GM23338 (cell line): Measurements from ENCODE around the gene DNAH11. TPM values are rescaled to one million over a fixed set of nuclear protein-coding genes. Genes with fewer than 3 reads are reported as not detected.
A peak's percentile ranks its signal among the peaks of the same experiment; 100 is the strongest.

Experiments
- ATAC-seq: fragments of 200-7000 bp; cut with Tn5 transposase; 3 replicates; pipeline ENCODE4 v1.9.1; 2020
- DNase-seq: peaks from one replicate; pipeline ENCODE4 v3.0.0-alpha.2; 2015; ENCODE audit warnings: low spot score
- H2AFZ ChIP-seq: fragments of 200-600 bp; sonication (generic); 2 replicates; pipeline ENCODE4 v1.8.0; 2016; ENCODE audit warnings: antibody characterized with exemption, mild to moderate bottlenecking, moderate library complexity
- H3F3A ChIP-seq: fragments of 200-600 bp; sonication (generic); replicated peaks from 2 replicates; pipeline ENCODE4 v1.8.0; 2017; ENCODE audit warnings: antibody characterized with exemption, mixed run types, low read depth
- H3K27ac ChIP-seq: fragments of 200-600 bp; sonication (generic); 2 replicates; pipeline ENCODE4 v1.6.1; 2016; ENCODE audit warnings: low read depth
- H3K27me3 ChIP-seq: fragments of 200-600 bp; sonication (generic); 2 replicates; pipeline ENCODE4 v1.8.0; 2016; ENCODE audit warnings: mild to moderate bottlenecking, mixed run types, moderate library complexity; ENCODE audit not compliant: insufficient read depth
- H3K36me3 ChIP-seq: fragments of 200-600 bp; sonication (generic); 2 replicates; pipeline ENCODE4 v1.8.0; 2016; ENCODE audit warnings: mild to moderate bottlenecking; ENCODE audit not compliant: insufficient read depth
- H3K4me1 ChIP-seq: fragments of 200-600 bp; sonication (generic); 2 replicates; pipeline ENCODE4 v1.8.0; 2016; ENCODE audit warnings: mild to moderate bottlenecking, moderate library complexity; ENCODE audit not compliant: insufficient read depth
- H3K4me2 ChIP-seq: fragments of 200-600 bp; sonication (generic); 2 replicates; pipeline ENCODE4 v1.7.1; 2017; ENCODE audit warnings: mixed run types
- H3K4me3 ChIP-seq: fragments of 200-600 bp; sonication (generic); 2 replicates; pipeline ENCODE4 v1.6.1; 2016; ENCODE audit warnings: mixed run types
- H3K79me2 ChIP-seq: fragments of 200-600 bp; sonication (generic); replicated peaks from 2 replicates; pipeline ENCODE4 v1.8.0; 2017; ENCODE audit warnings: mild to moderate bottlenecking; ENCODE audit not compliant: insufficient read depth
- H3K9me2 ChIP-seq: fragments of 200-600 bp; sonication (generic); 2 replicates; pipeline ENCODE4 v1.8.0; 2017; ENCODE audit not compliant: insufficient read depth
- H4K20me1 ChIP-seq: fragments of 200-600 bp; sonication (generic); replicated peaks from 2 replicates; pipeline ENCODE4 v1.8.0; 2017; ENCODE audit warnings: mild to moderate bottlenecking; ENCODE audit not compliant: insufficient read depth
- H3K27ac Mint-ChIP-seq: 2 replicates; pipeline ENCODE4 v1.8.0; 2020; ENCODE audit warnings: inconsistent platforms, mild to moderate bottlenecking, moderate library complexity, mixed read lengths
- H3K27me3 Mint-ChIP-seq: 3 replicates; pipeline ENCODE4 v1.8.0; 2022; ENCODE audit warnings: low read depth, mild to moderate bottlenecking, moderate library complexity, mixed read lengths, inconsistent platforms; ENCODE audit not compliant: insufficient read depth, poor library complexity
- H3K36me3 Mint-ChIP-seq: 3 replicates; pipeline ENCODE4 v1.8.0; 2021; ENCODE audit warnings: low read depth, mild to moderate bottlenecking, inconsistent platforms, moderate library complexity, mixed read lengths
- H3K4me1 Mint-ChIP-seq: 3 replicates; pipeline ENCODE4 v1.8.0; 2020; ENCODE audit warnings: mild to moderate bottlenecking, inconsistent platforms, mixed read lengths
- H3K4me3 Mint-ChIP-seq: 3 replicates; pipeline ENCODE4 v1.8.0; 2021; ENCODE audit warnings: moderate library complexity, mild to moderate bottlenecking, inconsistent platforms, mixed read lengths
- H3K9me3 Mint-ChIP-seq: 3 replicates; pipeline ENCODE4 v1.8.0; 2020; ENCODE audit warnings: moderate library complexity, mild to moderate bottlenecking, inconsistent platforms, mixed read lengths
- EZH2 ChIP-seq: fragments of 200-600 bp; sonication (generic); IDR thresholded peaks from one replicate; pipeline ENCODE4 v1.8.0; 2017; ENCODE audit warnings: antibody characterized with exemption, mild to moderate bottlenecking, low read depth; ENCODE audit not compliant: unreplicated experiment
- EZH2phosphoT487 ChIP-seq: fragments of 200-600 bp; sonication (generic); IDR thresholded peaks from one replicate; pipeline ENCODE4 v1.8.1; 2018; ENCODE audit warnings: antibody characterized with exemption; ENCODE audit not compliant: unreplicated experiment
- NANOG ChIP-seq: IDR thresholded peaks from 2 replicates; pipeline ENCODE4 v1.6.1; 2016; ENCODE audit warnings: antibody characterized with exemption, borderline replicate concordance
- POLR2AphosphoS5 ChIP-seq: IDR thresholded peaks from 2 replicates; pipeline ENCODE4 v1.6.1; 2016; ENCODE audit warnings: antibody characterized with exemption, low read depth
- STAT1 ChIP-seq: IDR thresholded peaks from one replicate; pipeline ENCODE4 v1.6.1; 2016; ENCODE audit warnings: antibody characterized with exemption; ENCODE audit not compliant: unreplicated experiment
- polyA plus RNA-seq: library from polyadenylated mRNA; unstranded; fragments of >200 nt; fragmentation: Nextera tagmentation; extraction: Ambion mirVana; gene quantifications from 2 replicates; pipeline ENCODE4 v1.2.1, GENCODE V29; 2016
- total RNA-seq: library from RNA; depleted of rRNA; stranded (reverse); fragments of >200 nt; shearing (Covaris generic); gene quantifications from 2 replicates; pipeline ENCODE4 v1.2.3, GENCODE V29; 2014; rRNA removed
- TF ChIP-seq, protein P1 (sequence below), 2 experiments: fragments of 200-600 bp in 1 of 2; sonication (generic) in 1 of 2; conservative IDR thresholded peaks; 2 replicates each; pipeline versions ENCODE4 v1.5.1 to v1.6.1; 2016 to 2017; ENCODE audit warnings: antibody characterized with exemption in 2 of 2, low read depth in 2 of 2, mild to moderate bottlenecking in 2 of 2, moderate library complexity in 1 of 2
- TF ChIP-seq, protein P2 (sequence below): IDR thresholded peaks from 2 replicates; pipeline ENCODE4 v1.6.1; 2016; ENCODE audit warnings: antibody characterized with exemption
- TF ChIP-seq, protein P3 (sequence below): IDR thresholded peaks from one replicate; pipeline ENCODE4 v1.6.1; 2018; ENCODE audit warnings: antibody characterized with exemption; ENCODE audit not compliant: unreplicated experiment

DNAH11 gene
- total and polyA plus RNA-seq, 2 experiments from 2014 or later: 9.3 TPM

- TF ChIP-seq EZH2phosphoT487 (no peak), POLR2AphosphoS5 (no peak), NANOG (no peak), EZH2 (no peak)
- TF ChIP-seq, protein P1, sequence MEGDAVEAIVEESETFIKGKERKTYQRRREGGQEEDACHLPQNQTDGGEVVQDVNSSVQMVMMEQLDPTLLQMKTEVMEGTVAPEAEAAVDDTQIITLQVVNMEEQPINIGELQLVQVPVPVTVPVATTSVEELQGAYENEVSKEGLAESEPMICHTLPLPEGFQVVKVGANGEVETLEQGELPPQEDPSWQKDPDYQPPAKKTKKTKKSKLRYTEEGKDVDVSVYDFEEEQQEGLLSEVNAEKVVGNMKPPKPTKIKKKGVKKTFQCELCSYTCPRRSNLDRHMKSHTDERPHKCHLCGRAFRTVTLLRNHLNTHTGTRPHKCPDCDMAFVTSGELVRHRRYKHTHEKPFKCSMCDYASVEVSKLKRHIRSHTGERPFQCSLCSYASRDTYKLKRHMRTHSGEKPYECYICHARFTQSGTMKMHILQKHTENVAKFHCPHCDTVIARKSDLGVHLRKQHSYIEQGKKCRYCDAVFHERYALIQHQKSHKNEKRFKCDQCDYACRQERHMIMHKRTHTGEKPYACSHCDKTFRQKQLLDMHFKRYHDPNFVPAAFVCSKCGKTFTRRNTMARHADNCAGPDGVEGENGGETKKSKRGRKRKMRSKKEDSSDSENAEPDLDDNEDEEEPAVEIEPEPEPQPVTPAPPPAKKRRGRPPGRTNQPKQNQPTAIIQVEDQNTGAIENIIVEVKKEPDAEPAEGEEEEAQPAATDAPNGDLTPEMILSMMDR (conservative IDR thresholded peaks at IDR 0.05; ENCODE audit: low read depth in 2 of 2): no peak
Observed at GRCh38 chr7:21948364-21948763, 405.5 kb downstream of the DNAH11 start (continued).

GRCh38 chr7:21948887-21949540 lies 406.2 kb downstream of the DNAH11 start:
- Mint-ChIP-seq H3K4me1 (peaks cover 14% of the 10 kb centered on the region), H3K9me3 (no peaks in the 10 kb centered on the region), H3K27me3 (peaks cover 2% of the 10 kb centered on the region), H3K4me3 (no peak overlapping the region), H3K27ac (no peak overlapping the region), H3K36me3 (no peaks in the 10 kb centered on the region)
- Histone ChIP-seq H3K27ac (no peak overlapping the region), H3K9me2 (no peaks in the 10 kb centered on the region), H3K4me1 (peaks cover 8% of the 10 kb centered on the region), H2AFZ (peak overlapping the region; percentile 19; the same call in 1 of the 2 replicates), H3K27me3 (no peaks in the 10 kb centered on the region), H3K36me3 (no peaks in the 10 kb centered on the region), H4K20me1 (peaks cover under 1% of the 10 kb centered on the region; the same call in 1 of the 2 replicates), H3K4me3 (no peak overlapping the region), H3F3A (no peaks in the 10 kb centered on the region), H3K4me2 (no peak overlapping the region), H3K79me2 (peaks cover 11% of the 10 kb centered on the region)
- TF ChIP-seq STAT1 (no peak), POLR2AphosphoS5 (no peak)
- TF ChIP-seq, protein P2, sequence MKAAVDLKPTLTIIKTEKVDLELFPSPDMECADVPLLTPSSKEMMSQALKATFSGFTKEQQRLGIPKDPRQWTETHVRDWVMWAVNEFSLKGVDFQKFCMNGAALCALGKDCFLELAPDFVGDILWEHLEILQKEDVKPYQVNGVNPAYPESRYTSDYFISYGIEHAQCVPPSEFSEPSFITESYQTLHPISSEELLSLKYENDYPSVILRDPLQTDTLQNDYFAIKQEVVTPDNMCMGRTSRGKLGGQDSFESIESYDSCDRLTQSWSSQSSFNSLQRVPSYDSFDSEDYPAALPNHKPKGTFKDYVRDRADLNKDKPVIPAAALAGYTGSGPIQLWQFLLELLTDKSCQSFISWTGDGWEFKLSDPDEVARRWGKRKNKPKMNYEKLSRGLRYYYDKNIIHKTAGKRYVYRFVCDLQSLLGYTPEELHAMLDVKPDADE: no peak
- TF ChIP-seq, protein P3, sequence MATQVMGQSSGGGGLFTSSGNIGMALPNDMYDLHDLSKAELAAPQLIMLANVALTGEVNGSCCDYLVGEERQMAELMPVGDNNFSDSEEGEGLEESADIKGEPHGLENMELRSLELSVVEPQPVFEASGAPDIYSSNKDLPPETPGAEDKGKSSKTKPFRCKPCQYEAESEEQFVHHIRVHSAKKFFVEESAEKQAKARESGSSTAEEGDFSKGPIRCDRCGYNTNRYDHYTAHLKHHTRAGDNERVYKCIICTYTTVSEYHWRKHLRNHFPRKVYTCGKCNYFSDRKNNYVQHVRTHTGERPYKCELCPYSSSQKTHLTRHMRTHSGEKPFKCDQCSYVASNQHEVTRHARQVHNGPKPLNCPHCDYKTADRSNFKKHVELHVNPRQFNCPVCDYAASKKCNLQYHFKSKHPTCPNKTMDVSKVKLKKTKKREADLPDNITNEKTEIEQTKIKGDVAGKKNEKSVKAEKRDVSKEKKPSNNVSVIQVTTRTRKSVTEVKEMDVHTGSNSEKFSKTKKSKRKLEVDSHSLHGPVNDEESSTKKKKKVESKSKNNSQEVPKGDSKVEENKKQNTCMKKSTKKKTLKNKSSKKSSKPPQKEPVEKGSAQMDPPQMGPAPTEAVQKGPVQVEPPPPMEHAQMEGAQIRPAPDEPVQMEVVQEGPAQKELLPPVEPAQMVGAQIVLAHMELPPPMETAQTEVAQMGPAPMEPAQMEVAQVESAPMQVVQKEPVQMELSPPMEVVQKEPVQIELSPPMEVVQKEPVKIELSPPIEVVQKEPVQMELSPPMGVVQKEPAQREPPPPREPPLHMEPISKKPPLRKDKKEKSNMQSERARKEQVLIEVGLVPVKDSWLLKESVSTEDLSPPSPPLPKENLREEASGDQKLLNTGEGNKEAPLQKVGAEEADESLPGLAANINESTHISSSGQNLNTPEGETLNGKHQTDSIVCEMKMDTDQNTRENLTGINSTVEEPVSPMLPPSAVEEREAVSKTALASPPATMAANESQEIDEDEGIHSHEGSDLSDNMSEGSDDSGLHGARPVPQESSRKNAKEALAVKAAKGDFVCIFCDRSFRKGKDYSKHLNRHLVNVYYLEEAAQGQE: no peak
- DNase-seq (no peak), ATAC-seq (no peak)

Other genes with a start within 250 kb of the DNAH11 start
- 36.7 and 41.6 TPM in 2 replicates for gene SP4, start 115.0 kb upstream of the DNAH11 start, total RNA-seq
- gene SP4, start 115.0 kb upstream of the DNAH11 start, polyA plus RNA-seq: 10.7 and 11.9 TPM in 2 replicates